ENCODE data around the gene PGLYRP2. TPM values are rescaled to one million over a fixed set of nuclear protein-coding genes. Genes with fewer than 3 reads are reported as not detected.
A peak's percentile ranks its signal among the peaks of the same experiment; 100 is the strongest.

Gene PGLYRP2
- polyA plus RNA-seq, 10 donors: not detected

DNA sequence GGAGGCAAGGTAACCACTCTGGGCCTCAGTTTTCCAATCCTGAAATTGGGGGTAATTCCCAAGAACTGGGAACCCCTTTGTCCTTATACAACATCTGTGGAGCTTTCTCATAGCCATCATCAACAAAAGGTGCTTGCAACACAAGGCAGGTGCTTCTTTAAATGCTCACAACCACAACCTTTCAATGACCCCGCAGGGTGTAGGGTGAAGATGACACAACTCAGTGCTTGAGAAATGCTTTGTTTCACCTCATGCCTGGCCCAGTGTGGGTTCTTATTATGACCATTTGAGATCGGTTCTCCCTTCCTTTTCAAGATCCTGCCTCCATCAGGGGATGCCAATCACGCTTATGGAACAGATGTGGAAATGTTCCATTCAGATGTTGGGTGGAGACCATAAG is 38.0 kb downstream of the PGLYRP2 start:
- DNase-seq: no peak

DNA sequence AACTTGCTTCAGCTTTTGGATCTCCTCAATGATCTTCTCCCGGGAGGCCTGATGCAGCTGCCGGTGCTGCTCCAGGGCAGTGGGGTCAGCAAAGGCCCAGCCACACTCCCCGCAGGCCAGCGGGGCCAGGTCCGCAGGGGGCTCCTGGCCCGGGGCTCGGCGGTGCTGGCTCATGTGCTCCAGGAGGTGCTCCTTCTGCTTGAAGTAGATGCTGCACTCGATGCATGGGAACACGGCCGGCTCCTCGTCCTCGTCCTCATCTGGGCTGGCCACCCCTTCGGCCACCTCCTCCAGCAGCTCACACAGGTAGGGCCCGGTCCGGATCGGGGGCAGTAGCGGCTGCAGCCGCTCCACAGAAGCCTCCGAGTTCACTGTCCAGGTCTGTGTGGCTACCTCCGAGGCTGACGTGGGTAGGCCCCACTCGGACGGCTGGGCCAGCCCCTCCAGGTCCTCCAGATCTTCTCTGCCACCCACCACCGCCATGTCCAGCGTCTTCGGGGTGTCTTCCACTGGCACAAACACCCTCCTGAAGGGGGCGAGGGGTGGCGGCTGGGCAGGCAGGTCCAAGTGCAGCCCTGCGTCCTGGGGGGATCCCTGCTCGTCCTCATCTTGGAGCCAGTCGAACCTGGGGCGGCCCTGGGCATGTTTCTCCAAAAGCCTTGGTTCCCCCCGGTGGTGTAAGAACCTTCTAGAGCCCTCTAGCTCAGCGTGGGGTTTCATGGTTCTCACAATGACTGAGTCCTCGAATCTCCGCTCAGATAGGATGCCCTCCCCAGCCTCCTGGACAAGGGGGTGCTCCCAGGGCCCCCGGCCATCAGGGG is 39.3 kb downstream of the PGLYRP2 start:
- DNase-seq: no peak

DNA sequence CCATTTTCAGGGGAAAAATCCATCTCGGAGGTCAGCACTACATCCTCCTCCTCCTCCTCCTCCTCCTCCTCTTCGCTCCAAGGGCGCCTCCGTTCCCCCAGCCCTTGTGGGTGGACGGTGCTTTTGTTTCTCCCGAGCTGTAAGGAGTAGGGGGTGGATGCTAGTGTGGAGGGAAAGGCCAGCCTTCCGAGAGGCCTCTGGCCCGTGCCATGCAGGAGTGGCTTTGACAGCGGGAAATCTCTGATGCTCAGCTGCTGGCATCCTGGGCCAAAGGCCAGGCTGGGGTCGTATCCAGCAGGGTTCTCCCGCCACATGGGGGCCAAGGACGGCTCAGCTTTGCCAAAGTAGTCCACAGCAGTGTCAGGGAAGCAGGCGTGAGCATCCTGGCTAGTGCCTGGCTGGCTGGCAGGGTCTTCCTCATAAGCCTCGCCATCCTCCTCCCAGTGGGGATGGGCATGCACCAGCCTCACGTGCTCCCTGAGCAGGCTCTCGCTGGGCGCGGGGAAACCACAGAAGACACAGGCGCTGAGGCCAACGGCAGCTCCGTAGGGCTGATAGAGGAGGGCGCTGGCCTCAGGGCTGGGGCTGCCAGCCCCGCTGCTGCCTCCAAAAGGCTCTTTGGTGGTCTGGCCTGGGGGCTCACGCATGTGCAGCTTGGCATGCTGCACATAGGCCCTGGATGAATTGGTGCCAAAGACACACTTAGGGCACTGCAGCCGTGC is 40.1 kb downstream of the PGLYRP2 start:
- peak in 1 of 3 donors; percentile 34 for DNase-seq

GRCh38 chr19:15438577-15438976 is 40.7 kb downstream of the PGLYRP2 start:
- no peak for DNase-seq

- DNase-seq: no peak
Observed at GRCh38 chr19:15438124-15438496, 41.2 kb downstream of the PGLYRP2 start.

- DNase-seq: no peak
Observed at GRCh38 chr19:15437355-15438123, 41.8 kb downstream of the PGLYRP2 start.

GRCh38 chr19:15436826-15437110 is 42.5 kb downstream of the PGLYRP2 start:
- DNase-seq: no peak

DNA sequence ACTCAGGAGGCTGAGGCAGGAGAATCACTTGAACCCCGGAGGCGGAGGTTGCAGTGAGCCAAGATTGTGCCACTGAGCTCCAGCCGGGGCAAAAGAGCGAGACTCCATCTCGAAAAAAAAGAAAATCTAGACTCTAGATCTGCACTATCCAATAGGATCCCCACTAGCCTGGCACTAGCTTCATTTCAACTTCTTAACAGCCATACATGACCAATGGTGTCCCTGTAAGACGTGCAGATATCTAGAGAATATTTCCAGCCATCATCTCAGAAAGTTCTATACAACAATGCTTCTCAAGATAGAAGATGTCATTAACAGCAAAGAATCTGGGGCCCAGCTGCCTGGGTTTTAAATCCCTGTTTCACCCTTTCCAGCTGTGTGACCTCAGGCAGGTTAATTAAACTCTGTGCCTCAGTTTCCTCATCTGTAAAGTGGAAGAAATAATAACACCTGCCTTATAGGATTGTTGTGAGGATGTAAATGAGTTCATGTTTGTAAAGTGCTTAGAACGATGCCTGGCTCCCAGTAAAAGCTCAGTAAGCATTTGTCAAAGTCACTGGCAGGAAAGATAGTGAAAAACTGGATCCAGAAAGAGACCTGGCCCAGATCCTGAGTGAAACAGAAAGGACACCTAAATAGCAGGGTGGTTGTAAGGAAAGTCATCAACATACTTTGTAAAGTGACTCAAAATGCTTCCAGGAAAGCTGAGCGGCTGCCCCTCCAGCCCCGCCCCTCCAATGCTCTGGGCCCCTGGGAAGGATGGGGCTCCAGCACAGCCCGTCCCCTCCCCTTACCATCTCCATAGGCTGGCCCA is 43.1 kb downstream of the PGLYRP2 start:
- DNase-seq: no peak

DNA sequence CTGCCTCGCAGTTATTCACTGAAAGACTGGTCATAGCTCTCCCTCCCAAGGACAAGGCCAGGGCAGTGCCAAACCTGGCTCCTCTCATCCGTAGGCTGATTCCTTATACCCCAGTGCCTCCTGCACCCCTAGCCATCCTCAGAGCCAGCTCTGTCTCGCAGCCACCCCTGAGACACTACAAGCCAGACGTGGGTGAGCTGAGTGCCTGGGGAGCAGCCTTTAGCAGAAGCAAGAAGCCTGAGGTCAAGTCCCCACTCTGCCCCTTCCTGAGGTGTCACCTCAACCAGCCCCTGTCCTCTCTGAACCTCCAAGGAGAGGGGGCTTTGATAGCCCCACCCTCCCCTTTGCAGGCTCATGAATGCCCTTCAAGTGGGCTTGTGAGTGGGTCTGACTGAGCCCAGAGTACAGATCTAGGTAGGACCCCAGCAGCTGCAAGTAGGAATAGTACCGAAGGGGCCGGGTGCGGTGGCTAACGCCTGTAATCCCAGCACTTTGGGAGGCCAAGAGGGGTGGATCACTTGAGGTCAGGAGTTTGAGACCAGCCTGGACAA is 45.7 kb downstream of the PGLYRP2 start:
- DNase-seq: no peak

DNA sequence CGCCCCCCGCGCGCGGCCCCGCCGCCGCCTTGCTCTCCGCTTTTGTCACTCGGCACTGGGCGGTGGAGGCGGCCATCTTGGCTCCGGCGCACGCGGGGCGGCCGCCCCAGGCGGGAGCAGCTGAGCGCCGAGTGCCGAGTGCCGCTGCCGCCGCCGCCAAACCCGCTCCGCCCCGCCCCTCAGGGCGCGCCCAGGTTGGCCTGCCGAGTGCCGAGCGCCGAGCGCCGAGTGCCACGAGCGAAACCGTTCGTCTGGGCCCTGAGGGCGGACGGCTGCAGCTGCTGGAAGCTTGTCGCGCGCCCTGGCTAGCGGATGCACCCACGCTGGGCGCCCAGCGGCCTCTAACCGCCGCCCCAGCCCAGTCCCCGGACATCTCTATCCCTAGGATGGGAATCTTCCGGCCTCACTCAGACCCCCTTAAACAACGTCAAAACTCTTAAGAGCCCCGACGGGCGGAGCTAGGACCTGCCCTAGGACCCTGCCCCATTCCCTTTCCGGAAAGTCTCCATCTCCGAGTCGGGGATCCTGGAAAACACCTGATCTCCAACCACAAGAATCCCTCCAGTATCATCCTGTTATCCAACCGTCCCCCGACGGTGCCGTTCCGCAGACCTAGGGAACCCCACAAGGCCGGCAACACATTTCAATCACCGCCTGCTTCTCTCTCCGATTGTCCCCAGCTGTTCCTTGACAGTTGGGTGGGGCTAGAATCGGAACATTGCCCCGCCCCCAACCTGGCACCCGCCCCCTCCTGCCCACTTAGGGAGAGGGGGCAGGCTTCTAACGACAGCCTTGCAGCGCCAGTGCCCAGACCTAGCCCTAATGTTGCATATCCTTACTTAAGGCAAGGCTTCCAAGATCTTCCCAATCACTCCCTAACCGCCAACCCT is 46.4 kb downstream of the PGLYRP2 start:
- DNase-seq: peak; percentile 91 to 98 (median 95)

GRCh38 chr19:15432018-15432494 is 47.2 kb downstream of the PGLYRP2 start:
- peak in 1 of 3 donors; percentile 52 for DNase-seq

DNA sequence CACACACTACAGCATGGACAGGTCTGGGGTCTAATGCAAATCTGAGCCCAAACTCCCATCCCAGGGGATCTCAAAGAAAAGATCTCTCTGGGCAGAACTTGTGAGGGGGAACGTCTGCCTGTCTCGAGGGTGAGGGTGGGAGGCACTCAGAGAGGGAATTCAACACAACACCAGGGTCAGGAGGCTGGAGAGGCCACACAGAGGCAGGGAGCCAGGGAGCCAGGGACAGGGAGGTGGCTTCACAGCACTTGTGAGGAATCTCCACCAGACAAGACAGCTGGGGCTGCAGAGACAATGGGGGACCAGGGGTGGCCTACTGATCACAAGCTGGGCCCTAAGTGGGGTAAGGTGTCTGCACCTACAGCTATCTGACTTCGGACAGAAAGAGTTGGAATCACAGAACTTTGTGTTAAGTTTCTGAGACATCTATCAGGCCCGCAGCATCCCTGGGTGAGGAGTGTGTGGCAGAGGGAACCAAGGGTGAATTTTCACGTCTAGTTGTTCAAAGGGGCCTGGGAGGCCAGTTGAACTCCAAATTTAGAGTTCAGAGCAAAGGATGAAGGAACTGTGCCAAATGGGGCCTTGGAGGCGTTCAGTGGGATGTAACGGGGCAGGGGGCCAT is 47.8 kb downstream of the PGLYRP2 start:
- DNase-seq: no peak

DNA sequence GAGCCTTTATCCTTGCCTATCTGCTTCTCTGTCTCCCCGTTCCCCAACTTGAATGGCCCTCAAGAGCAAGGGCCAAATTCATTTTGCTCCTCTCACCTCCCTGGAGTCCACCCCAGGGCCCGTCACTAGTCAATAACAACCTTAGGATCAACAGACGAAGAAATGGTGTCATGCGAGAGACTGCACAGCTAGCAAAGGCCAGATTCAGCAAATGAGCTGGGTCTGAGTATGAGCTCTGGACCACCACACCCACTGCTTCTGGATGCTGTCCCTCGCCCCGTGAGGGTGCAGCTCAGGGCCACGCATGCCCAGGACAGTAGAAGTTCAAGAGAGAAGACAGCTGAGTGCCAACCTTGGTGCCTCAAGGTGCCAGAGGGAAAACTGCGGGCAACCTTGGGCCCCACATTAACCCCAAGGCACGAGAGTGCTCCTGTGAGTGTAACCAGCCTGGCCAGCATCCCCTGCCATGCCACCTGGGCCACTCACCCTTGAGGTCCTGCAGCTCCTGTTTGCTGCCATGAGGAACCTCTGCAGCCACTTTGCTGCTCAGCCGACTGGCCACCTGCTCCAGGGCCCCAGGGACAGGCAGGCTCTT is 48.7 kb downstream of the PGLYRP2 start:
- DNase-seq: no peak

- no peak for DNase-seq
Observed at GRCh38 chr19:15429825-15430467, 49.4 kb downstream of the PGLYRP2 start.

DNA sequence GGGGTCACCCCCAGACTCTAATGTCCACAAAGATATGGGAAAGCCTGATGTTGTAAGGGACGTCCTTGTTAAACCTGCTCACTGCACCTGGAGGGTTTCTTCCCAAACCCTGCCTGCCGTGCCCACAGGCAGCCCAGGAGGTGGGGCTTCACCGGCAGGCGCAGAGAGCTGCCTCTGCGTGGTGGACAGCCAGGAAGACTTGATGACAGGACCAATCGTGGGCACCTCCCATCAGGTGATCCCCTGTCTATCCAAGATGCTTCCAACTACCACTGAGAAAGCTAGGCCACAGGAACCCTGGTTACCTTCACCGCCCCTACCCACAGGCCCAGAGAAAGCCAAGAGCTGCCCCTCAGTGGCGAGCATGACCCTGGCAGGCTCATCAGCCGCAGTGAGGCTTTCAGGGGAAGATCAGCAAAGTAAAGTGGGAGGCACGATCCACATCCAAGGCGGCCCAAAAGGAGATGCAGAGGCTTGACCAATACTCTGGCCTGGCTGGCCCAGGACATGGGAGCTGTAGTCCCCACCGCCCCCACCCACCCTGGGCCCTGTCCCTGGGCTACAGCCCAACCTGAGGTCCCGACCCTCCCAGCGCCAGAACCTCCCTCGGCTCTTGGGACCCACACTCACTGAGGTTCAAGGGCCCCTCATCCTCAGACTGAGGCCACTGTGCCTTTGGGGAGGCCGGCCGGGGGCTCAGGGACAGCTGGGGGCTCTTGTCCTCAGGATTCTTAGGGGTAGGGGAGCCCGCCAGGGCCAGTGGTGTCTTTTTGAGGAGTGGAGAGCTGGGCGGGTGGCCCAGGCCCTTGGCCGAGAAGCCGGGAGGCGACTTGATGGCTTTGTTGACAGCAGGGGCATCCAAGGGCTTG is 50.1 kb downstream of the PGLYRP2 start:
- no peak for DNase-seq

GRCh38 chr19:15427991-15428471 is 51.3 kb downstream of the PGLYRP2 start:
- DNase-seq: no peak

GRCh38 chr19:15427350-15427700 is 52.0 kb downstream of the PGLYRP2 start:
- no peak for DNase-seq
